Measurements from ENCODE around the gene SLC43A2. TPM values are rescaled to one million over a fixed set of nuclear protein-coding genes. Genes with fewer than 3 reads are reported as not detected.
A peak's percentile ranks its signal among the peaks of the same experiment; 100 is the strongest.

The SLC43A2 gene
- total RNA-seq, 3 donors from 2014 or later (not counting 1 experiment from before 2014, with no cell fraction given): 24.5 to 36.0 (median 30.3) TPM

DNA sequence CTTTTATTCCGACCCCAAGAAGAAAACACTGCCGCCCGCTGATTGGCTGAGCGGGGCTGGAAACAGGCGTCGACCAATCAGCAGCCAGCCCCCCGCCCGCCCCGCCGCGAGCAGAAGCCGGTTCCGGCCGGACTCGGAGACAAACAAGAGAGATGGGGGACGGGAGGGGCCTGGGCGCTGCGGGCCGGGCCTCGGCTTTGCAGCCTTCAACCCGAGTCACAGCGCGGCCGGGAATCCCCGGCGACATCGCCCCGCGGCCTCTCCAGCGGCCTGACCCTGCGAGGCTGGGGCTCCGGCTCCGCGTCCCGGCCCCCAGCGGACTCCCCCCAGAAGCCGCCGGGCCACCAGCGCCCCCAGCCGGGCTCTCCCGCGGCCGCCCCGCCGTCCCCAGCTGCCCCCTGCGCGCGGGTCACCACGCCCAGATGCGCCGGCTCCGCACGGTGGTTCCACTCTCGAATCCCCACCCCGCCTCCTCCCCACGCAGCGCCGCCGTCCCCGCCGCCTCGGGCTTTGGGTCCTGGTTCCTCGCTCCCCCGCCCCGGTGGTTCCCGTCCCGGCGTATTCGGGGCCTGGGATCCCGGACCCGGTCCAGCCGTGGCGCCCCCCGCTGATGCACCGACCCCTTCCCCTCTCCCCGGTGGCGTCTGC lies 346 bp upstream of the SLC43A2 start:
- no peaks in the 10 kb centered on the region for H3K36me3 ChIP-seq (ENCODE audit: control insufficient read depth, insufficient read depth, low read length)
- under 1% methylated on average over 77 of the region's 77 CpGs for WGBS (ENCODE audit: insufficient coverage)
- peak overlapping the region; percentile 99 for H3K4me3 Mint-ChIP-seq
- H3K9me3 Mint-ChIP-seq: no peaks in the 10 kb centered on the region
- H3K4me3 ChIP-seq (ENCODE audit: low read length): peak overlapping the region; percentile 66
- intact Hi-C loops (cut with micrococcal nuclease): loop anchor here (1.0 to 5.0 kb wide), 4 partner anchors 22 to 112 kb away; partner anchors contain the start of genes INPP5K and PITPNA
- peaks cover 7 to 20% of the 10 kb centered on the region in 2 donors for H3K27me3 Mint-ChIP-seq (ENCODE audit: low read depth in 2 of 2)
- H3K4me1 ChIP-seq (ENCODE audit: control insufficient read depth, insufficient read depth, low read length): peaks cover 36% of the 10 kb centered on the region
- ATAC-seq (peak; percentile 77 to 92 (median 83)), DNase-seq (peak; percentile 90 to 91)
- H3K27ac Mint-ChIP-seq: peak overlapping the region; percentile 95 to 99
- no peaks in the 10 kb centered on the region for H3K27me3 ChIP-seq (ENCODE audit: control insufficient read depth, insufficient read depth, low read length)
- peaks cover 16 to 38% of the 10 kb centered on the region in 2 donors for H3K4me1 Mint-ChIP-seq
- H3K27ac ChIP-seq (ENCODE audit: low read length): peak overlapping the region; percentile 90
- H3K36me3 Mint-ChIP-seq: no peaks in the 10 kb centered on the region
- no peaks in the 10 kb centered on the region for H3K9me3 ChIP-seq (ENCODE audit: control insufficient read depth, insufficient read depth, low read length)
- TF ChIP-seq, protein P1, sequence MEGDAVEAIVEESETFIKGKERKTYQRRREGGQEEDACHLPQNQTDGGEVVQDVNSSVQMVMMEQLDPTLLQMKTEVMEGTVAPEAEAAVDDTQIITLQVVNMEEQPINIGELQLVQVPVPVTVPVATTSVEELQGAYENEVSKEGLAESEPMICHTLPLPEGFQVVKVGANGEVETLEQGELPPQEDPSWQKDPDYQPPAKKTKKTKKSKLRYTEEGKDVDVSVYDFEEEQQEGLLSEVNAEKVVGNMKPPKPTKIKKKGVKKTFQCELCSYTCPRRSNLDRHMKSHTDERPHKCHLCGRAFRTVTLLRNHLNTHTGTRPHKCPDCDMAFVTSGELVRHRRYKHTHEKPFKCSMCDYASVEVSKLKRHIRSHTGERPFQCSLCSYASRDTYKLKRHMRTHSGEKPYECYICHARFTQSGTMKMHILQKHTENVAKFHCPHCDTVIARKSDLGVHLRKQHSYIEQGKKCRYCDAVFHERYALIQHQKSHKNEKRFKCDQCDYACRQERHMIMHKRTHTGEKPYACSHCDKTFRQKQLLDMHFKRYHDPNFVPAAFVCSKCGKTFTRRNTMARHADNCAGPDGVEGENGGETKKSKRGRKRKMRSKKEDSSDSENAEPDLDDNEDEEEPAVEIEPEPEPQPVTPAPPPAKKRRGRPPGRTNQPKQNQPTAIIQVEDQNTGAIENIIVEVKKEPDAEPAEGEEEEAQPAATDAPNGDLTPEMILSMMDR (IDR thresholded peaks at IDR 0.05): no peak

DNA sequence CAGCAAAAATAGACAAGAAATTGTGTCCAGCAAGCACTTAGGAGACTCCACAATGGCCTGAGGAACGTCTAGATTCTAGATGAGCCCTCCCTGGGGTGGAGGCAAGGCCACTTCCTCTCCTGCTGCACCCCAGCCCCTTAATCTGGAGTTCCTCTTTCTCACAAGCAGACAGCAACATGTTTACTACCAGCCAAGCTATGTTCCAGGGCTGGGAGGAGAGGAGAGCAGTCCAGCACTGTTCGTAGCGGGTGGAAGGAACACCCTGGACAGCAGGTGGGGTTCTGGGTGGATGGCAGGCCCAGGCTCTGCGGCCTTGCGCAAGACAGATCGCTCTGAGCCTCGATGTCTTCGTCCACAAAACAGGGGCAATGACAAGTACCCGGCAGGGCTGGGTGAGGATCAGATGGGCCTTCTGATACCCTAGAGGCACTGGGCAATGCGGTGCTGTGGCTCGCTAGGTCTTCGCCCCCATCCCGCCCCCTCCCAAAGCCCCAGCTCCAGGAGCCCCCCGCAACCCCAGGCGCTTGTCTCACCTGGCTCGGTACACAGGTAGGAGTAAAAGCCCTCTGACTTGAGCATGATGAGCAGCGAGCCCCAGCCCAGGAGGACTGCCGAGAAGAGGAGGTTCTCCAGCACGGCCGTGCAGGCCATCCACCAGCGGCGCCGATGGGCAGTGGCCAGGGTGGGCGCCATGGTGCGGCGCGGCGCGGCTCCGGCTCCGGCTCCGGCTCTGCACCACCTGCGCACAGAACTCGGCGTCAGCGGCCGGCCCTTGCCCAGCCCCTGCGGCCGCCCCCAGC lies 1.3 kb downstream of the SLC43A2 start:
- Mint-ChIP-seq H3K27me3 (ENCODE audit: low read depth in 2 of 2) (peaks cover 7 to 20% of the 10 kb centered on the region in 2 donors), H3K36me3 (no peaks in the 10 kb centered on the region), H3K27ac (peak overlapping the region; percentile 29 to 51), H3K4me1 (peaks cover 16 to 38% of the 10 kb centered on the region in 2 donors), H3K9me3 (no peaks in the 10 kb centered on the region), H3K4me3 (peak overlapping the region; percentile 79)
- Histone ChIP-seq H3K4me1 (ENCODE audit: control insufficient read depth, insufficient read depth, low read length) (peaks cover 36% of the 10 kb centered on the region), H3K36me3 (ENCODE audit: control insufficient read depth, insufficient read depth, low read length) (no peaks in the 10 kb centered on the region), H3K27ac (ENCODE audit: low read length) (peak overlapping the region; percentile 42), H3K9me3 (ENCODE audit: control insufficient read depth, insufficient read depth, low read length) (no peaks in the 10 kb centered on the region), H3K4me3 (ENCODE audit: low read length) (peak overlapping the region; percentile 37), H3K27me3 (ENCODE audit: control insufficient read depth, insufficient read depth, low read length) (no peaks in the 10 kb centered on the region)
- TF ChIP-seq, protein P1 (IDR thresholded peaks at IDR 0.05): no peak
- WGBS (ENCODE audit: insufficient coverage): 6% methylated on average over 39 of the region's 39 CpGs
- ATAC-seq: no peak
- intact Hi-C loops (cut with micrococcal nuclease): loop anchor here (5.0 kb wide), 1 partner anchor 110 kb away; the partner anchor contains the start of gene INPP5K
- peak in 1 of 2 donors; percentile 37 for DNase-seq

DNA sequence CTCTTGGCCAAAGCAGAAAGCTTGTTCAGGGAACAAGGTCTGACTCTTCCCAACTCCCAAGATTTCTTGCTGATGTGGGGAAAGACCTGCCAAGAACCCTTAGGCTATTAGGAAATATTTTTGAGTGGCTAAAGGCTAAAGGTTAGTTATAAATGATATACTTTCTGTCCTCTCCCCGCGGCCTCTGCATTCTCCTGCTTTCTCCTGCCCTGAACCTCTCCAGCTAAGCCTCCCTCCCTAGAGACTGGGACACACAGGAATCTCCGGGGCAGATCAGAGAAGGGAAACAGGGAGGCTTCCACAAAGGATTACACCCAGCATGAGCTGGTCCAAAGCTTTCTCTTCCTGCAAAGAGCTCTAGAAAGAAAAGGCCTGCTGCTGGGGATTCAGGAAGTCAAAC lies 2.3 kb downstream of the SLC43A2 start:
- no peak overlapping the region for H3K4me3 ChIP-seq (ENCODE audit: low read length)
- peaks cover 2% of the 10 kb centered on the region for H3K36me3 ChIP-seq (ENCODE audit: control insufficient read depth, insufficient read depth, low read length)
- TF ChIP-seq, protein P1 (IDR thresholded peaks at IDR 0.05): no peak
- H3K27me3 Mint-ChIP-seq (ENCODE audit: low read depth in 2 of 2): peaks cover 3 to 20% of the 10 kb centered on the region in 2 donors
- no peaks in the 10 kb centered on the region for H3K27me3 ChIP-seq (ENCODE audit: control insufficient read depth, insufficient read depth, low read length)
- ATAC-seq (no peak), DNase-seq (no peak)
- intact Hi-C loops (cut with micrococcal nuclease): loop anchor here (5.0 kb wide), 1 partner anchor 109 kb away; the partner anchor contains the start of gene INPP5K
- peak overlapping the region in 1 of 2 donors; percentile 51 for H3K27ac Mint-ChIP-seq
- 95% methylated on average over 3 of the region's 3 CpGs for WGBS (ENCODE audit: insufficient coverage)
- H3K9me3 ChIP-seq (ENCODE audit: control insufficient read depth, insufficient read depth, low read length): no peaks in the 10 kb centered on the region
- H3K9me3 Mint-ChIP-seq: no peaks in the 10 kb centered on the region
- peak overlapping the region; percentile 79 for H3K4me3 Mint-ChIP-seq
- H3K4me1 ChIP-seq (ENCODE audit: control insufficient read depth, insufficient read depth, low read length): peaks cover 33% of the 10 kb centered on the region
- H3K27ac ChIP-seq (ENCODE audit: low read length): no peak overlapping the region
- H3K4me1 Mint-ChIP-seq: peaks cover 16 to 33% of the 10 kb centered on the region in 2 donors
- no peaks in the 10 kb centered on the region for H3K36me3 Mint-ChIP-seq
